ENCODE measurements around the gene SMIM5. TPM values are rescaled to one million over a fixed set of nuclear protein-coding genes. Genes with fewer than 3 reads are reported as not detected.

Gene SMIM5, protein sequence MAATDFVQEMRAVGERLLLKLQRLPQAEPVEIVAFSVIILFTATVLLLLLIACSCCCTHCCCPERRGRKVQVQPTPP
- total RNA-seq (2022; extraction: Qiagen RNA extraction), result 0.71 to 1.1 TPM (median 1.0 TPM) in 5 replicates

DNA sequence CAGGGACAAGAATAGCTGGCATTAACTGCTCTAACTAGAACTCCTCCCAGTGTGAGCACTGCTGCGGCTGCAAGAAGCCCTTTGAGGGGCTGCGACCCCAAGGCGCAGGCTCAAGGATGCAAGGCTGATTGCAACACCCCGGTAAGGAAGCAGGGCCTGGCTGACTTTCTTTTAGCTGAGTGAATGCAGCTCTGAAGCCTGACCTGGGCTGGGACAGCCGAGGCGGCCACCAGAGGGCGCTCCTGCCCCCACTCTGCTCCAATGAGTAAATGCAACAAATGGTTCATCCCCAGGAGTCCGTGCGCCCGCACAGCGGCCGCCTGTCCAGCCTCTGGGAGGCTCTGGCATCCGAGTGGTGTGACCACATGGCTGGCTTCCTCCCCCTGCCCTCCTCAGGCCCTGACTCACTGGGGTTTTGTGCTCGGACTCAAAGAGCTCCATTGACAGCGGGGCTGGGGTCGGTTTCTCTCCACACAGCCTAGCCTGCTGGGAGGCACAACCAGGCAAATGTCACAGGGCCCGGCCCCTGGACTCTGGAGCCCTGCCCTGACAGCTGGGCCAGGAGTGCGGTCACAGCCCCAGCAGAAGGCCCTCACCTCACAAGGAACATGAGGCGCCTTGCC lies at the start of gene SMIM5:
SMIM5 (plus strand) TSS at position 572 of the 623 bp plus-strand sequence. CDS start 6,768 bp downstream, outside the sequence.

DNA sequence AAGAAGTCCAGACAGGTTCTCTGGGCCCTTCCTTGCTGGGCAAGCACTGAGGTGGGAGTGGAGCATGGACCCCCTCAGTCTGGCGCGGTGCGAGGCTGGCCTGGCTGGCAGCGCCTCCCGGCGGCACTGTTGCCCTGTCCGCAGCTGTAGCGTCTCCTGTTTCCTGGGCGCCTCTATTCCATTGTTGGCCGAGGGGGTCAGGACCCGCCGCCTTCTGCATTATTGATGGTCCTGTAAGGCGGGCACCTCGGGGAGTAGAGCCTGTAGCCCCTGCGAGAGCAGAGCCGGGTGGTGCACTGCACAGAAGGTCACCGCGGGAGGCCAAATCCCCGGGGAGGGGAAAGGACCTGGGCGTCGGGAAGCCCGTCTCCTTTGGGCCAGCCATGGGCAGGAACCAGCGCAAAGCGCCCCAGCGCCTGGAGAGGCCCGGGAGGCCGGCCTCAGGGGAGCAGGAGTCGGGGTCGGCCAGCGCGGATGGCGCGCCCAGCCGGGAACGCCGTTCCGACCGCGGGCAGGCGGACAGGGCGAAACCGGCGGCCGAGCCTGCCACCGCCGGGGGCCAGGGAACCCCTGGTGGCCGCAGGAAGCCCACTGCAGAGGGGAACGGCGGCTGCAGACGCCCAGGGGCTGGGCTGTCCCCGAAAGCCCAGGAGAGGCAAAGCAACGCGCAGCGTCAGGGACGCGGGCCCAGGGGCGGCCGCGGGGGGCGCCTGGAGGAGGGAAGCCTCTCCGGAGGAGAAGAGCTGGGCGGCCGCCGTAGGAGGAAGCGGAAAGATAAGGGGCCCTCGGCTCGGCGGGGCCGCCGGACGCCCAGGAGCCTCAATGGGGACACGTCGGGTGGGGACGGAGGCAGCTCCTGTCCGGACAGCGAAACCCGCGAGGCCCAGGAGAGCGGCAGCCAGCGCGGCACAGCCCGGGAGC lies 45.3 kb upstream of the SMIM5 start, which contains the start of gene MYO15B:
MYO15B (plus strand) TSS at position 126 of the 921 bp plus-strand sequence; CDS start at position 384, 258 bp downstream.

DNA sequence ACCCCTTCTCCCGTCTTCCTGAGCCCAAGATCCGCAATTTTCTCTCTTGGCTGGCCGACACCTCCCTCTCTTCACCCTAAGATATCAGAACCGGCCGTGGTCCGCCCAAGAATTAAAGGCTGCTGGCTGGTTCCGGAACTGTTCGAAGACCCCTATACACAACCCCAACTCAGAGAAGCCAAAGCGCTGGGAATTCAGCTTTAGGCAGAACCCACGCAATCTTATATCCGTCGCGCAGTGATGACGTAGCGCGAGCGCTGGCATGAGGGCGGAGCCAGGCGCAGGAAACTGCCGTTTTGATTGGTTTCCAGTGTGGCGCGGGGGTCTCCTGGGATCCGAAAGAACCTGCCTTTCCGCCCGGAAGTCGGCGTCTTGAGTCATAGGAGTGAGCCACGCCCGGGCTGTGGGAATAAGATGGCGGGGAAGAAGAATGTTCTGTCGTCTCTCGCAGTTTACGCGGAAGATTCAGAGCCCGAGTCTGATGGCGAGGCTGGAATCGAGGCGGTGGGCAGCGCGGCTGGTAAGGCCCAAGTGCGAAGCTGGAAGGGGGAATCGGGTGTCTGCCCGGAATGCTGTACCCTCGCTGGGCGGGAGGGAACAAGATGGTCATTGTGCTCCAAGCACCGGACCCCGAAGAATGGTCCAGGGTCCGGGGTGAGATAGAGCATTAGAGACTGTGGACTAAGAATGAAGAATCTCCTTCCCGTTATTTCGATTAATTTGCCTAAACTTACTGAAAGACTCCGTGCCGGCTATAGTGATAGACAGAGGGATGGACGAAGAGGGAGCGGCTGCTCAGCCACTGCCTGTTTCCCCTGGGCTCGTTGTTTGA lies 33.9 kb downstream of the SMIM5 start, which contains the start of the genes RECQL5 and SAP30BP:
RECQL5 (minus strand) TSS at position 196 of the 832 bp plus-strand sequence. CDS start 597 bp downstream, outside the sequence.
SAP30BP (plus strand) TSS at position 380 of the 832 bp plus-strand sequence; CDS start at position 415, 35 bp downstream.

Other genes starting within 250 kb of the SMIM5 start
- gene GRB2, start 227.8 kb upstream of the SMIM5 start, total RNA-seq (2022; extraction: Qiagen RNA extraction), result 81.3 to 125 TPM (median 108 TPM) in 5 replicates
- gene TMEM94, start 176.8 kb upstream of the SMIM5 start, total RNA-seq (2022; extraction: Qiagen RNA extraction), result 30.1 to 53.5 TPM (median 47.1 TPM) in 5 replicates
- 7.3 to 14.5 TPM (median 12.9 TPM) in 5 replicates for gene CASKIN2, start 117.9 kb upstream of the SMIM5 start, total RNA-seq (2022; extraction: Qiagen RNA extraction)
- 24.7 to 40.2 TPM (median 35.3 TPM) in 5 replicates for gene TSEN54, start 116.9 kb upstream of the SMIM5 start, total RNA-seq (2022; extraction: Qiagen RNA extraction)
- gene LLGL2, start 107.7 kb upstream of the SMIM5 start, total RNA-seq (2022; extraction: Qiagen RNA extraction), result 20.1 to 33.9 TPM (median 32.7 TPM) in 5 replicates
- 31.9 to 58.4 TPM (median 48.6 TPM) in 5 replicates for gene MYO15B, start 45.6 kb upstream of the SMIM5 start, total RNA-seq (2022; extraction: Qiagen RNA extraction)
- gene RECQL5, start 33.7 kb downstream of the SMIM5 start, total RNA-seq (2022; extraction: Qiagen RNA extraction), result 21.9 to 27.7 TPM (median 26.7 TPM) in 5 replicates
- gene SAP30BP, start 33.9 kb downstream of the SMIM5 start, total RNA-seq (2022; extraction: Qiagen RNA extraction), result 121 to 138 TPM (median 123 TPM) in 5 replicates
- 81.3 to 148 TPM (median 126 TPM) in 5 replicates for gene ITGB4, start 88.0 kb downstream of the SMIM5 start, total RNA-seq (2022; extraction: Qiagen RNA extraction)
- gene GALK1, start 131.8 kb downstream of the SMIM5 start, total RNA-seq (2022; extraction: Qiagen RNA extraction), result 56.4 to 83.4 TPM (median 76.0 TPM) in 5 replicates
- gene UNK, start 151.4 kb downstream of the SMIM5 start, total RNA-seq (2022; extraction: Qiagen RNA extraction), result 25.1 to 30.9 TPM (median 29.6 TPM) in 5 replicates
- gene UNC13D, start 211.0 kb downstream of the SMIM5 start, total RNA-seq (2022; extraction: Qiagen RNA extraction), result 3.2 to 6.9 TPM (median 6.3 TPM) in 5 replicates
- 86.8 to 93.9 TPM (median 89.6 TPM) in 5 replicates for gene WBP2, start 221.9 kb downstream of the SMIM5 start, total RNA-seq (2022; extraction: Qiagen RNA extraction)
- gene TRIM47, start 245.1 kb downstream of the SMIM5 start, total RNA-seq (2022; extraction: Qiagen RNA extraction), result 145 to 227 TPM (median 215 TPM) in 5 replicates